Neural cell (in vitro differentiated cells): ENCODE measurements around the gene ZNHIT3.

Source experiments
- EP300 ChIP-seq: fragments of 450-650 bp; conservative IDR thresholded peaks from 2 replicates; pipeline ENCODE4 v1.6.1; 2014; ENCODE audit warnings: antibody characterized with exemption, mild to moderate bottlenecking, moderate library complexity; ENCODE audit not compliant: poor library complexity, severe bottlenecking
- EZH2 ChIP-seq: fragments of 200-600, 300-800 bp; shearing (Covaris generic), sonication (generic); IDR thresholded peaks from 2 replicates; pipeline ENCODE4 v1.6.1; 2014; ENCODE audit warnings: antibody characterized with exemption, low read length, borderline replicate concordance, mild to moderate bottlenecking; ENCODE audit not compliant: insufficient read depth, poor library complexity, severe bottlenecking
- RAD21 ChIP-seq: fragments of 450-650 bp; conservative IDR thresholded peaks from 2 replicates; pipeline ENCODE4 v1.6.1; 2014; ENCODE audit warnings: antibody characterized with exemption, mild to moderate bottlenecking, moderate library complexity
- TF ChIP-seq, protein P1 (sequence below): fragments of 450-650 bp; IDR thresholded peaks from 2 replicates; pipeline ENCODE4 v1.5.1; 2014; ENCODE audit warnings: antibody characterized with exemption, mild to moderate bottlenecking, moderate library complexity; ENCODE audit not compliant: poor library complexity, severe bottlenecking

GRCh38 chr17:36496018-36496789 is 9.7 kb downstream of the ZNHIT3 start:
- TF ChIP-seq, protein P1, sequence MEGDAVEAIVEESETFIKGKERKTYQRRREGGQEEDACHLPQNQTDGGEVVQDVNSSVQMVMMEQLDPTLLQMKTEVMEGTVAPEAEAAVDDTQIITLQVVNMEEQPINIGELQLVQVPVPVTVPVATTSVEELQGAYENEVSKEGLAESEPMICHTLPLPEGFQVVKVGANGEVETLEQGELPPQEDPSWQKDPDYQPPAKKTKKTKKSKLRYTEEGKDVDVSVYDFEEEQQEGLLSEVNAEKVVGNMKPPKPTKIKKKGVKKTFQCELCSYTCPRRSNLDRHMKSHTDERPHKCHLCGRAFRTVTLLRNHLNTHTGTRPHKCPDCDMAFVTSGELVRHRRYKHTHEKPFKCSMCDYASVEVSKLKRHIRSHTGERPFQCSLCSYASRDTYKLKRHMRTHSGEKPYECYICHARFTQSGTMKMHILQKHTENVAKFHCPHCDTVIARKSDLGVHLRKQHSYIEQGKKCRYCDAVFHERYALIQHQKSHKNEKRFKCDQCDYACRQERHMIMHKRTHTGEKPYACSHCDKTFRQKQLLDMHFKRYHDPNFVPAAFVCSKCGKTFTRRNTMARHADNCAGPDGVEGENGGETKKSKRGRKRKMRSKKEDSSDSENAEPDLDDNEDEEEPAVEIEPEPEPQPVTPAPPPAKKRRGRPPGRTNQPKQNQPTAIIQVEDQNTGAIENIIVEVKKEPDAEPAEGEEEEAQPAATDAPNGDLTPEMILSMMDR: no peak
- TF ChIP-seq RAD21 (no peak), EZH2 (no peak), EP300 (no peak)
